NCI-H82 (cell line): Measurements from ENCODE around the gene ARL17B.
"Not testable (repeated sequence)": the region's sequence is repeated elsewhere in the genome, so short reads cannot be mapped to it uniquely, and the experiment has no call there.

ENCODE experiments used
- DNase-seq: peaks from one replicate; lab custom pipeline; 2025; lab: John Stamatoyannopoulos, UW

Gene ARL17B

DNA sequence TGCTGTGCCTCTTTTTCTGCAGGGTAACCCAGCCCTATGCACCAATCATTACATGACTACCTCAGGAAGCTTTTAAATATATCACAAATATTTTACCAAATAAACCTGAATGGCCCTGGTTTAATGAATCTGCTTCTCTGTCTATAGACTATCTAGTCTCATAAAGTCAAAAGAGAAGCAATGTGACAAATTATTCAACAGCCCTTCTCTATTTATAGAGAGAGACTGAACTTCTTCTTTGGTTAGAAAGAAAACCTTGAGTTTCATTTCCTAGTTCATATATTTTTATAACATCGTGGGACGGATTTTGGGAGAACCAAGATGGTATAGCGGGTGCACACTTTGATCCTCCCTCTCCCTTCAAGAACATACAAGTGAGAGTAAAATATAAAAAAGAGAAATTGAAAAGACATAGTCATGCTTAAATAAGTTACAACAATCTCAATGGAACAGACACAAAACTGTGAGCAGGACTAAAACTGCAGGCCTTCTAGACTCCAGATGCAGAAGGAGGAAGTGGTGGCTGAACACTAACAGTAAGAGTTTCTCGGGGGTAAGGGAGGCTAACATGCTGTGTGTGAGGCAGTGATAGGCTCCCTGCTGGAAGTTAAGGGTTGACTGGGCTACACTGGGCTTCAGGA is 70.5 kb downstream of the ARL17B start:
- DNase-seq: not testable (repeated sequence)

DNA sequence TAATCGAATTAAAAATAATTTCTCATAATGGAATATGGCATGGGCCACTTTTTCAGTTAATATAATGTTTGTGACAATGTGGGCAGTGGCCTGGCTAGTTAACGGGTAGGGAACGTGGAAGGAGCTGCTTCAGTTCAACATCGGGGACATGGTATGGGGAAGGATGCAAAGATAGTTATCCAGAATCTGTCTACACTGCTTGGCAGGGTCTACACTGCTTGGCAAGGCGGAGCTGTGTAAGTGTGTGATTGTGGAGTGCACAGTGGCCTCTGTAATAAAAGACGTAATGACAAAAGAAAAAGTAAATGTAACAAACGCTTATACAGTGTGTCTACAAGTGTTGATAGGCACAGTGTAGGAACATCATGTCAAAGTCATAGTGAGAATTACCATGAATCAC is 74.0 kb downstream of the ARL17B start:
- DNase-seq: not testable (repeated sequence)

GRCh38 chr17:46286764-46287221 is 74.8 kb downstream of the ARL17B start:
- DNase-seq: peak; percentile 91

- DNase-seq: not testable (repeated sequence)
Observed at GRCh38 chr17:46285500-46285899, 76.1 kb downstream of the ARL17B start.

DNA sequence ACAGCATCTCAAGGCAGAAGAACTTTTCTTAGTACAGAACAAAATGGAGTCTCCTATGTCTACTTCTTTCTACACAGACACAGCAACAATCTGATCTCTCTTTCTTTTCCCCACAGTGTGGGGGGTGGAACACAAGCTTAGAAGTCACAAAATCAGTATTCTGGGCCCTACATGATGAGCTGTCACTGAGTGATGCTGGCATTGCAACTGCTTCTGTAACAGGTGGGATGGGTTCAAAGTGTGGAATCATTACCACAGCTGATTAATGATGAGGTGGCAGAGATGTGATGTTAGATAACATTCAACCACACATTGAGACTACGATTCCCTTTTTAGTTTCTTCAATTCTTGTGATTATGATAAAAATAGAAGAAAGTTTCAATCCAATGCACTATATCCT is 77.1 kb downstream of the ARL17B start:
- not testable (repeated sequence) for DNase-seq

- not testable (repeated sequence) for DNase-seq
Observed at GRCh38 chr17:46282635-46283034, 78.9 kb downstream of the ARL17B start.

GRCh38 chr17:46281336-46281735 is 80.2 kb downstream of the ARL17B start:
- not testable (repeated sequence) for DNase-seq

- not testable (repeated sequence) for DNase-seq
Observed at GRCh38 chr17:46276728-46277479, 84.7 kb downstream of the ARL17B start.

GRCh38 chr17:46274238-46274637 is 87.3 kb downstream of the ARL17B start:
- DNase-seq: no peak

- no peak for DNase-seq
Observed at GRCh38 chr17:46273541-46274236, 87.9 kb downstream of the ARL17B start.

- no peak for DNase-seq
Observed at GRCh38 chr17:46270032-46270431, 91.5 kb downstream of the ARL17B start.

DNA sequence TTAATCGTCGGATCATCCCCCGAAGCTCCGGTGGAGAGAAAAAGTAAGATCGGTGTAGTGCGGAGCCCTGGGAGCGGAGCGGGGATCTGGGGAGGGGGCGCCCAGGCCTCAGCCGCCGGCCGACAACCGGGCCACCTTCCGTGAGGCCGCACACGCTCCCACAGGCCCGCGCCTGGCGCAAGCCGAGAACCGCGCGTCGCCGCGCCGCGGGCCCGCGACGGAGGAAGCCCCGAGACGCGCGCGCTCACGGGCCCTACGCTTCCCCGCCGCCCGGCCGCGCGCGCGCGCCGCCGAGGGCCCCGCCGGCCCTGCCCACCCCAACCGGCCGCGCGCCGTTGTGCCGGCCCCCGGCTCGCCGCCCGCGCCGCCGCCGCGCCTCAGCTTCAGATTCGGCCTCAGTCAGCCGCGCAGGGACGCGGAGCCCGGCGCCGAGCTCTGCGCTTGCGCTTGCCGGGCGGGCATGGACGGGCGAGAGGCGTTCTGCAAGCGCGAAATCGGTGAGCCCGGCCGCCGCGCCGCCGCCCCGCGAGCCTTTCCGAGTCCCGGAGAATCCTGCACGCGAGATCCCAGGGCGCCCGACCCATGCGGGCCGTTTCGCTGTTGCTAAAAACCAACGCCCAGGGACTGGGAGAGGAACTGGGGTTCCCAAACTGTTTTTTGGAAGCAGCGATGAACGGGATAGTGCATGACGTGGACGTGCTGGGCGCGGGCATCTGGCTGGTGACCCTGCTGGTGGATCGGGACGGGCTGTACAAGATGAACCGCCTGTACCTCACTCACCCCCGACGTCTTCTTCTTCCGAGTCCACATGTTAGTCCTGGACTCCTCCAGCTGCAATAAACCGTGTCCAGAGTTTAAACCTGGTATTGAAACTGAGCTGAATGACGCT is 94.7 kb downstream of the ARL17B start:
- DNase-seq: peak; percentile 91

DNA sequence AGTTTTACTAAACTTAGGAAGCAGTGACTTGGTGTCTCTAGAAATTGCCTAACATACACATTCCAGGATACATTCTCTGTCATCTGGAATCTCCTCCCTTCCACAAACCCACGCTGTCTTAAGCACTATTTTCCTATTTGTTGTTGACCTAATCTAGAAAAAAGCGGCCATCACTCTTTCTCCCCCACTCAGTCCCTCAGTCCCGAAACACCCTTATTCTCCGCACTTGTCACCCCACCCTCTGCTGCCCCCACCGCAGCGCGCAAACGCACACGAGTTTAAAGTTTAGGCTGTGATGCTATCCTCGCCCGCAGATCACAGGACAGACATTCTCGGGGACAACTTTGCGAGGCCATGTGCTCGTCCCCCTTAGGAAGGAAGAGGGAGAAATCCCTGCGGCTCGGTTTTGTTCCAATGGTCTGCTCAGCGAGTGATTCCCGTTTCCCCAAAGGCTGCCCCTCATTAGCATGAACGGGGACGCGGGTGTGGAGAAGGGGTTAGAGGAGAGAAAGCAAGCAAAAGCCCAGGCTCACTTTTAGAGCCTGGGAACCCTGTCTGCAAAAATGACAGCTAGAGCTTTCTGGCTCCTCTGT is 95.4 kb downstream of the ARL17B start:
- DNase-seq: not testable (repeated sequence)

- no peak for DNase-seq
Observed at GRCh38 chr17:46264456-46265198, 96.9 kb downstream of the ARL17B start.

- peak; percentile 58 for DNase-seq
Observed at GRCh38 chr17:46262271-46262670, 99.3 kb downstream of the ARL17B start.

DNA sequence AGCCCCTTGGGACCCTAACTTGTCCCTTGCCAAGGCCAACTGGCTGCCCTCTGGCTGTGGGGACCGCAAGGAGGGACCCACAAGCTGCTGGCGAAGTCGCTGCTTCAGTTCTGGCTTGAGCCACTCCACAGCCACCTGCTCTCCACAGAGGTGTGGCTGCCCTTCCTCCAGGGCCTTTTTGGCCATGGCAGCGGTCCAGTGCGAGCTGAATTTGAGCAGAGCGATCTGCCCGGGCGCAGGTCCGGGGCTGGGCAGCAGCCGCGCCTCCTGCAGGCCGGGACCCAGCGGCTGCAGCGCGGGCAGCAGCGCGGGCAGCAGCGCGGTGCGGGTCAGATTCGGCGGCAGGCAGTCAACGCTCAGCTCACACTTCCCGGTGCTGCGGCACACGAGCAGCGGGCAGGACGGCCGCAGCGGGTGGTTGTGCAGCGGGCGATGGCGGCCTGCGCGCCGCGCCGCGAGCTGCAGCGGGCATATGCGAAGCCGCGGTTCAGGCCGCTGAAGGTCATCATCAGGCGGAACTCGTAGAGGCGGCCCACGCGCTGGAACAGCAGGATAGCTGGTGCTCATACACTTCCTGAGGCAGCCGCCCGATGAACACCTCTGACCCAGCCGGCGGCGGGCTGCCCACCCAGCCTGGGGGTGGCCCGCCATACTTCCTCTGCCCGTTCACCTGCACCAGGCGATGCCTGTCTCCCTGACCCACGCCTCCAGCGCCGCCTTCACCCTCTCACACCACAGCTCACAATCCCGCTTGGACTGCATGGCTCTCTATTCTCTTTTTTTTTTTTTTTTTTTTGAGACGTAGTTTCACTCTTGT is 101.5 kb downstream of the ARL17B start:
- DNase-seq: not testable (repeated sequence)

- DNase-seq: not testable (repeated sequence)
Observed at GRCh38 chr17:46256369-46256768, 105.2 kb downstream of the ARL17B start.

- not testable (repeated sequence) for DNase-seq
Observed at GRCh38 chr17:46254215-46254614, 107.4 kb downstream of the ARL17B start.

GRCh38 chr17:46253722-46254121 is 107.8 kb downstream of the ARL17B start:
- peak; percentile 58 for DNase-seq

GRCh38 chr17:46252804-46253203 is 108.8 kb downstream of the ARL17B start:
- not testable (repeated sequence) for DNase-seq
